ENCODE measurements around the gene WFDC13.
"Not testable (repeated sequence)": the region's sequence is repeated elsewhere in the genome, so short reads cannot be mapped to it uniquely, and the experiment has no call there.

- TF ChIP-seq, protein P1, sequence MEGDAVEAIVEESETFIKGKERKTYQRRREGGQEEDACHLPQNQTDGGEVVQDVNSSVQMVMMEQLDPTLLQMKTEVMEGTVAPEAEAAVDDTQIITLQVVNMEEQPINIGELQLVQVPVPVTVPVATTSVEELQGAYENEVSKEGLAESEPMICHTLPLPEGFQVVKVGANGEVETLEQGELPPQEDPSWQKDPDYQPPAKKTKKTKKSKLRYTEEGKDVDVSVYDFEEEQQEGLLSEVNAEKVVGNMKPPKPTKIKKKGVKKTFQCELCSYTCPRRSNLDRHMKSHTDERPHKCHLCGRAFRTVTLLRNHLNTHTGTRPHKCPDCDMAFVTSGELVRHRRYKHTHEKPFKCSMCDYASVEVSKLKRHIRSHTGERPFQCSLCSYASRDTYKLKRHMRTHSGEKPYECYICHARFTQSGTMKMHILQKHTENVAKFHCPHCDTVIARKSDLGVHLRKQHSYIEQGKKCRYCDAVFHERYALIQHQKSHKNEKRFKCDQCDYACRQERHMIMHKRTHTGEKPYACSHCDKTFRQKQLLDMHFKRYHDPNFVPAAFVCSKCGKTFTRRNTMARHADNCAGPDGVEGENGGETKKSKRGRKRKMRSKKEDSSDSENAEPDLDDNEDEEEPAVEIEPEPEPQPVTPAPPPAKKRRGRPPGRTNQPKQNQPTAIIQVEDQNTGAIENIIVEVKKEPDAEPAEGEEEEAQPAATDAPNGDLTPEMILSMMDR (IDR thresholded peaks at IDR 0.05) = not testable (repeated sequence)
- not testable (repeated sequence) for TF ChIP-seq POLR2A (IDR thresholded peaks at IDR 0.05)
Observed at GRCh38 chr20:45716141-45716688, 14.4 kb downstream of the WFDC13 start.
